ENCODE data around the gene ADAMTS7.
"Not testable (repeated sequence)": the region's sequence is repeated elsewhere in the genome, so short reads cannot be mapped to it uniquely, and the experiment has no call there.

The ADAMTS7 gene

GRCh38 chr15:78831229-78832207 lies 20.3 kb upstream of the ADAMTS7 start:
- DNase-seq, result no peak

GRCh38 chr15:78830514-78831228 lies 19.4 kb upstream of the ADAMTS7 start:
- no peak for DNase-seq

- no peak for DNase-seq
These were observed 17.7 kb upstream of the ADAMTS7 start for GRCh38 chr15:78828920-78829319.

GRCh38 chr15:78822514-78822913 lies 11.2 kb upstream of the ADAMTS7 start:
- DNase-seq, result no peak

- DNase-seq, result no peak
These were observed 540 bp upstream of the ADAMTS7 start for GRCh38 chr15:78811825-78812183.

GRCh38 chr15:78810362-78811123 lies 721 bp downstream of the ADAMTS7 start:
- no peak for DNase-seq

DNA sequence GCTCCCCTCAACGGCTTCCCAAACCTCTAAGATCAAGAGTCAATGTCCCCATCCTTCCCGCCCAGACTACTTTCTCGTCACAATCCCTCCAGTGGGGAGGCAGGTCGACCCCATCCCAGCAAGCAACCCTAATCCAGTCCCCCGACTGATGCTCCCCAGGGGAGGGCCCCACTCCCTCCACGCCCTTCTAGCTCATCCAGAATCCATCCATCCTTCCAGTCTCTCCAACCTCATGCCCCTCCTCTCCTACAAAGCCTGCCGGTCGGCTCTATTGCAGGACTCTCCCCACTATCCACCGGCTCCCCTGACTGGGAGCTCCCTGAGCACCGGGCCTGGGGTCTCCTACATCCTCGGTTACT lies 1.3 kb downstream of the ADAMTS7 start:
- DNase-seq, result no peak

DNA sequence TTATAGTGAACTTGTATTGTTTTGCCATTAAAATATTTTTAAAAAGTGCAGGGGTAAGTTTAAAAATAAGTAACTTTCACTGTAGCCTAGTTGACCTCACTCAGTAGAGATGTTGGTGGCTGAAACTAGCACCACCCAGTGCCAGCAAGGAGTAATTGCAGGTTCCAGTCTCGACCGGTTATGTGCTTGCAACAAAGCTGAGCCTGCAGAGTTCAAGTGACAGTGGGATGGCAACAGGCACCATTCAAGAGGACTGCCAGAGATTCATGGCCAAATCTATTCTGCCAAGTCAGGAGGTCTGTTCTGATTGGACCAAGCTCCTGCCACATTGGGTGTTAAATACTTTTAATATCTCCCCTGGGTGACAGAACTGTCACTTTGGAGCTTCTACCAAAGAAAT lies 2.7 kb downstream of the ADAMTS7 start:
- DNase-seq, result peak; percentile 12

DNA sequence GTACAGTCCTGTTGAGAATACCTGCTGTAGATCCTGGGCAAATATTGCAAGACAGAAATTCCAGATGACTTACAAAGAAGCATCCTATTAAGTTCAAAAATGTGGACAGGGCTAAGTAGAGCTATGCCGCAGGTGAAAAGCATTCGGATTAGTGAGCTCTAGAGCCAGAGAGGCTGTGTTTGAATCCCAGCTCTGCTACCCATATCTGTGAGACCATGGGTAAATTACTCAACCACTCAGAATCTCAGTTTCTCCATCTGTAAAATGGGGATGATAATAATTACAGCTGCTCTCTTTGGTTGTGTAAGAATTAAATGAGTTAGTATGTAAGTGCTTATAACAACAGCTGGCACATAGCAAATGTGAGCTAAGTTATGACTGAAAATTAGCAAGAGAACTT lies 3.9 kb downstream of the ADAMTS7 start:
- no peak for DNase-seq

- no peak for DNase-seq
These were observed 6.9 kb downstream of the ADAMTS7 start for GRCh38 chr15:78804391-78804792.

DNA sequence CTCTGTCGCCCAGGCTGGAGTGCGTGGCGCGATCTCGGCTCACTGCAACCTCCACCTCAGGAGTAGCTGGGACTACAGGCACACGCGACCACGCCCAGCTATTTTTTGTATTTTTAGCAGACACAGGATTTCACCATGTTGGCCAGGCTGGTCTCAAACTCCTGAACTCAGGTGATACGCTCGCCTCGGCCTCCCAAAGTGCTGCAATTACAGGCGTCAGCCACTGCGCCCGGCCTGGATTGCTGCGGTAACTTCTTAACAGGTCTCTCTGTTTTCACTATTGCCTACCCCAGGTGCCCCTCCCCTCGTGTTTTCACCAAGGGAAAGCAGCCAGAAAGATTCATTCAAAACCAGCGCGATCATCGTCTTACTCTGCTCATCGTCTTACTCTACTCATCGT lies 10.5 kb downstream of the ADAMTS7 start:
- no peak for DNase-seq

- DNase-seq, result no peak
These were observed 11.1 kb downstream of the ADAMTS7 start for GRCh38 chr15:78800189-78800588.

- not testable (repeated sequence) for DNase-seq
These were observed 12.2 kb downstream of the ADAMTS7 start for GRCh38 chr15:78799102-78799501.

- DNase-seq, result not testable (repeated sequence)
These were observed 12.9 kb downstream of the ADAMTS7 start for GRCh38 chr15:78798355-78798754.

GRCh38 chr15:78797951-78798350 lies 13.3 kb downstream of the ADAMTS7 start:
- DNase-seq, result no peak

DNA sequence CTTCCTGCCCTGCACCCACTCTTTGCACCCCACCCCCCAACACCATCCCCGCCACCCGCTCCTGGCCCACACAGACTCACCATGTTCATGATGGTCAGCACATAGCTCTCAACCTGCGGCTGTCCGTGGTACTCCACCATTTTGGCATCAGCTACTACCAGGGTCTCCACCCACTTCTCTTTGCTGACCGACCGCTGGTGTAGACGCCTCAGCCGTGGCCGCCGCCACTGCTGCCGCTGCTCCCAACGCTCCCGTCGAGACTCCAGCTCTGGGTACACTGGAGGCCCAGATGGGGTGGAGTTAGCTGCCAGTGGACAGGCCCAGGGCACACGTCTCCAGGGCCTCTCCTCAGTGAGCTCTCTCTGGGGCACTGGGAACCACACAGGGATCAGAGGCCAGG lies 14.8 kb downstream of the ADAMTS7 start:
- DNase-seq, result no peak

DNA sequence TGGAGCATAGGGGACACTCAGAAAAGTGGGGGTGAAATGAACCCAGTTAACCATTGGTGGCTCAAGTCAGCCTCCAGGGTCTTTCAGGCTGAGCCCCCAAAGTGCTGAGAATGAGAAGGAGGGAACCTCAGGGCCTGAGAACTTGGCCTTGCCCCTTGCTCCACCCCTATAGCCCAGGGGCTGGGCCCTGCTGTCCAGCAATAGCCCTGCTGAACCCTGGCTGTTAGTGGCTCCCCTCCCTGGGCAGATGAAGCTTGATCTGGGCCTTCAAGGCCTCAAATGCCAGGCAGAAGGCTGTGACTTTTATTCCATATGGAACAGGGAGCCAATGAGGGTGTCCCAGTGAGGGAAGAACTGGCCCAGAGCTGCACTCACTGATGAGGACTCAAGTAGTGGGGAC lies 16.2 kb downstream of the ADAMTS7 start:
- DNase-seq, result no peak

GRCh38 chr15:78794446-78794845 lies 16.8 kb downstream of the ADAMTS7 start:
- DNase-seq, result not testable (repeated sequence)

- DNase-seq, result no peak
These were observed 19.9 kb downstream of the ADAMTS7 start for GRCh38 chr15:78791357-78791756.

DNA sequence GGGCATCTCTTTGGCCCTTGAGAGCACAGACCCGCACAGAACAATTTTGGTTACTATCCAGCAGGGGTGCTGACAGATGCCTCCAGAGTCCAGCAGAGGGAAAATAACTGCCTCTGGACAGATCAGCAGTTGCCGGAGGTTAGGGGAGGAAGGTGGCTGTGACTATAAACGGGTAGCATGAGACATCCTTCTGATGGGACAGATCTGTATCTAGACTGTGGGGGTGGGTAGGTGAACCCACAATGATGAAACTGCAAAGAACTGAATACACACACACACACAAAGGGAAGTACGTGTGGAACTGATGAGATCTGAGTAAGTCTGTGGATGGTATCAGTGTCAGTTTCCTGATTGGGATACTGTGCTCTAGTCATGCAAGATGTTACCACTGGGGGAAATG lies 21.2 kb downstream of the ADAMTS7 start:
- DNase-seq, result no peak

- DNase-seq, result no peak
These were observed 21.6 kb downstream of the ADAMTS7 start for GRCh38 chr15:78789615-78790014.

DNA sequence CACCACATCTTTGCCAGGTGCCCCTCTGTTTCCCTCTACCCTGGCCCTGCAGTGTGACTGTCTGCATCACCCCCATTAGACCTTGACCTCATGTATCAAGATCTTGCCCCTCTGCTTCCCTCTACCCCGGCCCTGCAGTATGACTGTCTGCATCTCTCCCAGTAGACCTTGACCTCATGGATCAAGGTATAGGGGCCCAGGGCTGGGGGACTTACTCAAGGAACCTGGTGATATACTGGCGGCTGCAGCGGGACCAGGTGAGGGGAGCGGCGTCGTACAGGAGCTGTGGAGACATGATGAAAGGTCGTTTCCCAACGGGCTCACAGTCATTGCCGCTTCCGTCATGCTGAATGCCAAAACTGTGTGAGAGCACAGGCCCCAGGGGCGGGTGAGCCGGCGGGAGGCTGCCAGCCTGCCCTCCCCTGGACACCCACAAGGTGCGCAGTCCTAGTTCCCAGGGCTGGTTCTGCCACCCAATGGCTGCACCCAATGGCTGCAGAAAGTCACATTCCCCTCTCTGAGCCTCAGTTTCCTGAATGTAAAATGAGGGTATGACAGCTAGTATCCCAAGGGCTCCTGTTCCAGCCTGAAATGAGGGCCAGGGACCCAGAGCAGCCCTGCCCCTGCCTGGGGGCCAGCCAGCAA lies 23.1 kb downstream of the ADAMTS7 start:
- DNase-seq, result no peak

DNA sequence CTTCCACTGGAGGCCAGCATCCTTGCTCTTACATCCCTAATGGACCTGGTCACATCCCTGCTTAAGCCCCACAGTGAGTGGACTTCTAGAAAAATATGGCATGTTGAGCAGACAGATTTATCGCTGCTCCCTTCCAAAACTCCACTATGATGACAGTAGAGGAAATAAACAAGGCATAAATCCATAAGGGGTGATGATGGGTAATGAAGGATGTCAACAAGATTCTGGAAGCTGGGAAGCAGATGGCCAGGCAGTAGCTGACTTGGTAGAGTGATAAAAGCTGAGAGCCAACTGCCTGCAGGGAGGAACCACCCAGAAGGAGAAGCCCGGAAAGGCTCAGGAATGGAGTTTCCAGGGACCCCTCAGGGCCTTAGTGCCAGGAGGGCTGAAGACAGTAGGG lies 28.9 kb downstream of the ADAMTS7 start:
- DNase-seq, result not testable (repeated sequence)

Measured in CD4-positive, alpha-beta T cell treated with Interleukin-12 subunit alpha and Interleukin-12 subunit beta, for 1 hour (primary cell).